SIG-M5 treated with dmso at 0.1 percent for 504 hours (cell line): ENCODE measurements around the gene SSBP3.
"Not testable (repeated sequence)": the region's sequence is repeated elsewhere in the genome, so short reads cannot be mapped to it uniquely, and the experiment has no call there.

Source experiments
- DNase-seq: peaks from one replicate; lab custom pipeline; 2025; ENCODE audit not compliant: unreplicated experiment; lab: John Stamatoyannopoulos, UW

SSBP3 gene

GRCh38 chr1:54250670-54251069 lies 155.5 kb downstream of the SSBP3 start:
- no peak for DNase-seq

- DNase-seq: no peak
These were observed 156.3 kb downstream of the SSBP3 start for GRCh38 chr1:54249819-54250435.

- no peak for DNase-seq
These were observed 157.2 kb downstream of the SSBP3 start for GRCh38 chr1:54248966-54249365.

- DNase-seq: no peak
These were observed 158.2 kb downstream of the SSBP3 start for GRCh38 chr1:54247863-54248515.

DNA sequence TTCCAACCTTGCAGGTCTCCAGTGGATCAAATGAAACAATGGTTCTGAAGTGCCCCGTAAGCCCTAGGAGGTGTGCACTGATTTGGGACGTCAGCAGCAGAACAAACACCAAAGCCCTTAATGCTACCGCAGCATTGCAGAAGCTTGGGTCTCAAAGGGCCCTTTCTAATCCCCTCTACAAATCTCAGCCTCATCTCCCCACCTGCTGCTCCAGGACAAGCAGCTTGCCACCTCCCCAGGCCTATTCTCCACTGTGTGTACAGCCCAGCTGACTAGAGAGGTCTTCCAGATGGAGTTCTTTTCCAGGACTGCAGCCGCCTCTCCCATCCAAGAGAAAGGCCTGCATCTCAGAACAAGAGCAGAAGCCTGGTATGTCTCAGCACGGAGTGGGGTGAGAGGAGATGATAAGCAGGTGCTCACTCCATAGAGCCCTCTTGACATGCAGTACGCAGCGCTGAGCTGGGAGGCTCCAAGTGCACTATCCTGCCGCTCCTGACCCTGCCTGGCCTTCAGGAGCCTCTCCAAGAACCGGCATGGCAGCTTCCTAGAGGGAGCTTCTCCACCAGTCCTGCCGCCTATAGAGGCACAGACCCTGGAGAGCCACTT lies 160.0 kb downstream of the SSBP3 start:
- DNase-seq: no peak

DNA sequence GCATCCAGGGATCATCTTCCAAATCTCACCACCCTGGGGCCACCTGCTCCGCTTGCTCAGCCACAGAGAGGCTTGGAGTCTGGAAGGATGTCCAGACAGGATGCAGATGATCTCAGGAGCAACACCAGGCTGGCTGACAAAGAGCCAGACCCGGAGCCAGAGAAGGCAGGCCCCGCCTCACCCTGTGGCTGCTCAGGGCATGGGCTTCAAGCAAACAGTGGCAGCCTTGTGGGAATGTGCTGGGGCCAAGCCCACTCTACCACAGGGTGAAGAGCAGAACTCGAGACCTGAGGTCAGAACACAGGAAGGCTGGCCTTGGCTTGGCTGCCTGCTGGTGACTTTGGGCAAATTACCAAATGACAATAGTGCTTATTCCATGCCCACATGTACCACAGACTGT lies 160.7 kb downstream of the SSBP3 start:
- no peak for DNase-seq

GRCh38 chr1:54244655-54245054 lies 161.5 kb downstream of the SSBP3 start:
- no peak for DNase-seq

DNA sequence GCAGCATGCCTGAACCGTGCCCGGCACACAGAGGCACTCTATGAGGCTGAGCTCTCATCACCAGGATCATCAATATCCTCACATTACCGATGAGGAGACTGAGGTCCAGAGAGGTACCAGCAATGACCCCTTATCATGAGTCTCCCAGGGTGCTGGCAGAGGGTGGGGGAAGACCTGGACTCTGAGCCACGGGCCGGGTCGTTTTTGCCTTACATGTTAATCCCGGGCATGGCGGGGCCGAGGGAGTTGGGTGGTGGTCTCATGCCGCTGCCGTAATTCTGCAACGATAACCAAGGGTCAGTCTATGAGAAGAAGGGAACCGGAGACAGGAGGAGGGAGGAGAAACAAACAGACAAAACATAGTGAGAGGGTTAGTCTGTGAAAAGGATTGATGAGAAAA lies 163.2 kb downstream of the SSBP3 start:
- no peak for DNase-seq

DNA sequence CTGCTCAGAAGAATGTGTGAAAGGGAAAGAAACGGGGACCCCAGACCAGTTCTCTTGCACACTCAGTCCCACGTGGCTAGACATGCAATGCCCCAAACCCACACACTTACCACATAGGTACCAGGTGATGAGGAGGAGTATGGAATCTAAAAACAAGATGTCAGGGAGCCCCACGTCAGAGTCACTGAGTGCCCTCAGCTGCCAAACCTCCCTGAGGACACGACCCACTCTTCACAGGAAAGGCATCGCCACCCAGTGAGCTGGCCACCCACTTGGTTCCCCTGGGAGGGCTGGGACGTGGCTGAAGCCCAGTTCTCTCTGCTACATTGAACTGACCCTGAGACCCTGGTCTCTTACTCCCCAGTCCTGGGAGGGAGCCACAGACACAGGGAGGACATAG lies 164.8 kb downstream of the SSBP3 start:
- no peak for DNase-seq

DNA sequence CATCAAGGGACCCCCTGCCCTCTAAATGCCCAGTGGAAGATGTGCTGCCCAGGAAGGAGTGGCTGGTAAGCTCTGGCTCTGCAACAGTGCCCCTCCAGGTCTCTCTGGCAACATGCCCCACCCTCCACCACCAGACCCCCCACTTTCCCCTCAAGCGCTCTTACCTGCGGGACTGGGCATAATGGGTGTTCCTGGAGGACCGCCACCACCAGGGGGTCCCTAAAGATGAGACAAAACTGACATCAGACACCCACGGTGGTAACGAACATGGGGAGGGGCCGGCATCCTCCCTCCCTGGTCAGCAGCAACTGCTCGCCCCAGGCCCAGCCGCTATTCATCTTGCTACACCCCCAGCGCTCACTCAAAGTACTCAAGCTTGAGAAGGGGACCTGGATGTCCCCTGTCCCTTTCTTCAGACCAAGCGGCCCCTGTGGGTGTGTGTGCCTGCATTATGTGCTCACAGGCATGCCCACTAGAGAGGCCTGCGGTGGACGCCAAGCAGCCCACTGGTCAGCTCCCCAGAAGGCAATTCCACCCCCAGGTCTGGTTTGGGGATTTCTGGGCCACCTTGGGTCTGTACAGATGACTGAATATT lies 165.4 kb downstream of the SSBP3 start:
- no peak for DNase-seq

- no peak for DNase-seq
These were observed 166.6 kb downstream of the SSBP3 start for GRCh38 chr1:54239631-54240031.

DNA sequence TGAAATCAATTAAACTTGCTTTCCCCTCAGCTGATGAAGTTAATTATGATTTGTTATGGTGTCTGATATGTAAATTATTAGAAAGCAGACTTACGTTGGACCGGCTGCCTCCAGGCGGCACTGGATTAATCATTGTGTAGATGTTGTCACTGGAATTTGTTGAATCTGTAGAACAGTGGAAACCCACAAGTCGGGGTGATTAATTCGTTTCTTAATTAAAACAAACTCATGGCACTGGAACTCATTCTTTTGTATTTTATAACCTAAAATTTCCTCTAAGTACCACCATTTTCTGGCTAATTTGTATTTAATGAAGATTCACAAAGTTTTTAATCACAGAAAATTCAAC lies 167.2 kb downstream of the SSBP3 start:
- DNase-seq: no peak

DNA sequence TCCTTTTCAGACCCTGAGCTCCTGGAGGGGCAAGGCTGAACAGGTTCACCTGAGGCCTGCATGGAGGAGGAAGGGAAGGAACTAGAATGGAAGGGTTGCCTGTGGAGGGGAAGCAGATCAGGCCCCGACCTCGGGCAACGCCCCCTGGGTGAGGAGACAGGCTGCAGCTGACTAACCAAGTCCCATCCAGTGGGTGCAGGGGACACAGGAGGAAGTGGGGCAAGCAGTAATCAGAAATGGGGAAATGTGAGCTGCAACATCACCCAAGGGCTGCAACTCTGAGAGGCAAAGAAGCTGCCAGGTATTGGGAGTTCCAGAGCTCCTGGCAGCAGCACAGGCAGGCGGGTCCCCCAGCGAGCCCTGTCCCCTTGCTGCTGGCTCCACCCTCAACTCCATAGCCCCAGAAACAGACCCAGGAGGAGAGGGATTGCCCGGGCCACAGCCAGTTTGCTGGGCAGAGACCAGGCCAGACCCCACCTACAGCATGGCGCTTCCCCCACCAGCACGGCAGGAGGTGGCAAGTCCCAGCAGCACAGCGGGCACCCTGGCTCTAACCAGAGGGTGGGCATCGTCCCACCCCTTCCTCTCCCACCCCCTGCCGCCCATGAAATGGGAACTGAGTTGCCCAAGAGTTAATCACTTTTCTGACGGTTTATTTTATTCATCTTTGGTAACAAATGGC lies 167.7 kb downstream of the SSBP3 start:
- DNase-seq: peak; percentile 93

- no peak for DNase-seq
These were observed 168.6 kb downstream of the SSBP3 start for GRCh38 chr1:54237586-54237985.

DNA sequence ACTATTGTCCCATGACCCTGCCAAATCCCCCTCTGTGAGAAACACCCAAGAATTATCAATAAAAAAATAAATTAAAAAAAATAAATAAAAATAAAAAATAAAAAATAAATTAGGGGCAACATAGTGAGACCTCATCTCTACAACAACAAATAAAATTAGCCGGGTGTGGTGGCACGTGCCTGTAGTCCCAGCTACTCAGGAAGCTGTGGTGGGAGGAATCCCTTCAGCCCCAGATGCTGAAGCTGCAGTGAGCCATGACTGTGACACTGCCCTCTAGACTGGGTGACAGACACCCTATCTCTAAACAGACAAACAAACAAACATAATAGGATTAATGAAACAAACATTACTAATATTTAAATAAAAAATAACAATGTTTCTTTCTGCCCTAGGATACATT lies 171.9 kb downstream of the SSBP3 start:
- DNase-seq: no peak

DNA sequence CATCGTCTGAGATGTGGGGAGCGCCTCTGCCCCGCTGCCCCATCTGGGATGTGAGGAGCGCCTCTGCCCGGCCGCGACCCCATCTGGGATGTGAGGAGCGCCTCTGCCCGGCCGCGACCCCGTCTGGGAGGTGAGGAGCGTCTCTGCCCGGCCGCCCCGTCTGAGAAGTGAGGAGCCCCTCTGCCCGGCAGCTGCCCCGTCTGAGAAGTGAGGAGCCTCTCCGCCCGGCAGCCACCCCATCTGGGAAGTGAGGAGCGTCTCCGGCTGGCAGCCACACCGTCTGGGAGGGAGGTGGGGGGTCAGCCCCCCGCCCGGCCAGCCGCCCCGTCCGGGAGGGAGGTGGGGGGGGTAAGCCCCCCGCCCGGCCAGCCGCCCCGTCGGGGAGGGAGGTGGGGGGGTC lies 173.0 kb downstream of the SSBP3 start:
- not testable (repeated sequence) for DNase-seq

GRCh38 chr1:54230507-54231339 lies 175.5 kb downstream of the SSBP3 start:
- no peak for DNase-seq

- DNase-seq: no peak
These were observed 176.8 kb downstream of the SSBP3 start for GRCh38 chr1:54229281-54229891.

GRCh38 chr1:54228638-54229079 lies 177.5 kb downstream of the SSBP3 start:
- no peak for DNase-seq

DNA sequence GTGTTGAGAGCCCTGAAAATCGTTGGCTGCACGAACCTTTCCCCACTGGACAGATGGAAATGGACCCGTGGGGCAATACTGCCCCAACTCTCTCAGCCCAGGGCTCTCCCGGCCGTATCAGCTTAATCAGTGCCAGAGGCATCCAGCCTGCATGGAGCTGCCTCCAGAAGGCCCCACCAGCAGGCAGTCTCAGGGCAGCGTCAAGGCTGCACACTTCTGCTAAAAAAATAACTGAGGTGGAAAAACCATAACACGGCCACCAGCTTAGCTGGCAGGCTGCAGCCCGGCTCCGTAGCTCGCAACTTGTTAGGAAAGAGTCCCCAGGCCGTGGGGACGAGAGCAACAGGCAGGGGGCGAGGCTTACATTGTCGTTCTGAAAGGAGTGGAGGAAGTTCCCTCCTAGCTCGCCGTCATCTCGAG lies 178.3 kb downstream of the SSBP3 start:
- peak; percentile 25 for DNase-seq
